HG03575 (cell line): ENCODE measurements around the gene ABHD1.
"Not testable (repeated sequence)": the region's sequence is repeated elsewhere in the genome, so short reads cannot be mapped to it uniquely, and the experiment has no call there.

Experiments used
- ATAC-seq: cut with Tn5 transposase; IDR thresholded peaks from one replicate; pipeline ENCODE4 v1.9.1; 2021; ENCODE audit not compliant: unreplicated experiment, insufficient number of reproducible peaks, low FRiP score; ENCODE audit errors: extremely low read depth

The ABHD1 gene

DNA sequence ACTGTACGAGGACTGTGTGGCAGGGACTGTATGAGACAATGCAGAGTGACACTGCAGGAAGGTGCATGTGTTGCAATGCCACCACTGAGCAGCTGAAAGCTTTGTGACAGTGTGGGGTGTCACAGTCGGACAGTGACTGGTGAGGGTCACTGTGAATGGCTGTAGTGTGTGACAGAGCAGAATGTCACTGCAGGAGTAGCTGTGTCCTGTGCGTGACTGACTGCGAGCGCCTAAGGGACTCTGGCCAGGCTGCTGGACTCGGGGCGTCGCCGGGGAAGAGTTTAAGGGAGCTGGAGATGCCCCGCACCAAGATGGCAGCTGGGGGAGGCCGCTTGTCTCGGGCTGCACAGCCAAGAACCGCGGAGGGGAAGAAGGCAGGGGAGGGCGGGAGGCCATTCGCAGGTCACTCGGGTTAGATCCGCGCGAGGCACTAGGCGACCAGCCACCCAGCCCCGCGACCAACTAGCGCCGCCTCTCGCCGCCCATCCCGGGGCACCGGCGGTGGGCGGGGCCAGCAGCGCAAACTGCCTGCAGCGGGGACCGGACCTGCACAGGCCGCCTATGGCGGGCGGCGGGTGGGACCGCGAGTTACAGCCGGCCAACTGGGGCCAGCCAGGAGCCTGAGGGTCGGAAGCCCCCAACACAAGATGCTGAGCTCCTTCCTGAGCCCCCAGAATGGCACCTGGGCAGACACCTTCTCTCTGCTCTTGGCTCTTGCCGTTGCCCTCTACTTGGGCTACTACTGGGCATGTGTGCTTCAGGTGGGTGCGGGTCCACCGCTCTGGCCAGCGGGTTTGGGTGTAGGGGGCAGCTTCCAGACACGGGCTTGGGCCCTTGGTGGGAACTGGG is at the start of gene ABHD1:
Gene ABHD1, plus strand, starts transcription at position 514 of the 849 bp plus-strand sequence. Its CDS starts 134 bp downstream, at position 648.
- ATAC-seq = no peak

DNA sequence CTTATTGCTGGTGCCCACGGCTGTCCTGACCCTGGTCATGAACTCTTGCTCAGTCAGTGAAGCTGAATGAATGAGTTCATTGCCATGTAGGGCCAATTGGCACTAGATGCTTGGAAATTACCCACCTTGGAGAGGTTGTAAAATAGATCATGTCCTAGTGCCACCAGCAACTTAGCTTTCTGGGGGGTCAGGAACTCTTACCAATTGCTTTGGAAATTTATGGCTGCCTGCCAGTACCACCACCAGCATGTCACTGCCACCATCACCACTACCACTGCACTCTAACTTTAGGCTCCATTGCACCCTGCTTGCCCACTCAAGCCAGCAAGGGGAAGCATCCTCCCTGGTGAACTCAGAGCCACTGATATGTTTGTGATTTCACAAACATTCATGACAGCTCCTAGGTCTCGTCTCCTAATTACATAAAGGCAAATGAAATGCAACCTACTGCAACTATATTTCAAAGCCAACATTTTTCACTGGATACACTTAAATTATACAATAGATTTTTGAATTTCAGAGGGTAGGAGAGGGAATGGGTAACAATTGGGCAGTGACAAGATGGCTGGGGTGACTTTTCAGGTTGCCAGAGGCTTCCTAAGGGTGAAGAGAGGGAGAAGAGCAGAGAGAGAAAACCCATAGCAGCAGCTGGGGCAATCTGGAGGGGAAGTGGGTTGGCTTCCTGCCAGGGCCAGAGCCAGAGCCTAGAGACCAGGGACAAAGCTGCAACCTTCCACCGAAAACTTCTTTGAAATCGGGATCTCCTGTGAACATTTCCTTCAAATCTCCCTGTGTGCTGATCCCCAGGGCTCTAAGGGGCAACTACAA is 48.7 kb upstream of the ABHD1 start:
- ATAC-seq = no peak

DNA sequence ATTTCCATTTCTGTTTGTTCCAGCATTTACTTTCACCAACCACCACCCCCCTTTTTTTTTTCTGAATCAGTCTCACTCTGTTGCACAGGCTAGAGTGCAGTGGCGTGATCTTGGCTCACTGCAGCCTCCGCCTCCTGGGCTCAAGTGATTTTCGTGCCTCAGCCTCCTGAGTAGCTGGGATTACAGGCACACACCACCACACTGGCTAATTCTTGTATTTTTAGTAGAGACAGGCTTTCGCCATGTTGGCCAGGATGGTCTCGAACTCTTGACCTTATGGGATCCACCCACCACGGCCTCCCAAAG is 48.1 kb upstream of the ABHD1 start:
- ATAC-seq = not testable (repeated sequence)

DNA sequence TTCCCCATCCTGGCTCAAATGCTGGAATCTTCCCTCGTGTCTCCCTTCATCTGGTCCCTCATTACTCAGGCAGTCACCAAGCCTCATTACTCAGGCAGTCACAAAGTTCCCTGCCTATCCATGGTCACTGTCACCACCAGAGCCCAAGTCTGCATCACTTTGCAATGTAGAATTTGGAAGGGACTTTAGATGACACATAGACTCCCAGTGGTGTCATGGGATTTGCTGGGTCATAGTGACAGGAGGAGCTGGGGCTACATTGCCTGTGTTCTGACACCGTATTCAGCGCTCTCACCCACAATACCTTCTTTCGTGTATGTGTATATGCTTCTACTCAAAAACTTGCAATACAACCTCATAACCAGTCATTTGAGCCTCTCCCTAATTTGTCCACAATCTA is 47.3 kb upstream of the ABHD1 start:
- ATAC-seq = no peak

DNA sequence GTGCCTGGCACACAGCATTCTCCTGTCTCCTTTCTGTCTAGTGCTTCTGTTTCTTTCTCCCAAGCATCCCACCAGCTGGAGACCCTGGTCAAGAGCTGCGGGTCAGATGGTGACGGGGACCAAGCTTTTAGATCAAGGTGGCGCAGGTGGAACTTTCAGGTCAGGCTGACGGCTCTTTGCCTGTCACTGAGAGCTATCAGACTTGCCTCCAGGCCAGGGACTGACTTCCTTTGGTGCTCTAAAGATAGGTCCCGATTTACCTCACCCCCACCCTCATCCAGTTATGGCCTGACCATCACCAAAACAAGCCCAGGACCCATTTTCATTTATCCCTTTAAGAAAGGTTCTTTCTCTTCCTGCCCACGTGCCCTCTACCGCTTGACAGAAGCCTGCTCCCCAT is 46.4 kb upstream of the ABHD1 start:
- ATAC-seq = no peak

DNA sequence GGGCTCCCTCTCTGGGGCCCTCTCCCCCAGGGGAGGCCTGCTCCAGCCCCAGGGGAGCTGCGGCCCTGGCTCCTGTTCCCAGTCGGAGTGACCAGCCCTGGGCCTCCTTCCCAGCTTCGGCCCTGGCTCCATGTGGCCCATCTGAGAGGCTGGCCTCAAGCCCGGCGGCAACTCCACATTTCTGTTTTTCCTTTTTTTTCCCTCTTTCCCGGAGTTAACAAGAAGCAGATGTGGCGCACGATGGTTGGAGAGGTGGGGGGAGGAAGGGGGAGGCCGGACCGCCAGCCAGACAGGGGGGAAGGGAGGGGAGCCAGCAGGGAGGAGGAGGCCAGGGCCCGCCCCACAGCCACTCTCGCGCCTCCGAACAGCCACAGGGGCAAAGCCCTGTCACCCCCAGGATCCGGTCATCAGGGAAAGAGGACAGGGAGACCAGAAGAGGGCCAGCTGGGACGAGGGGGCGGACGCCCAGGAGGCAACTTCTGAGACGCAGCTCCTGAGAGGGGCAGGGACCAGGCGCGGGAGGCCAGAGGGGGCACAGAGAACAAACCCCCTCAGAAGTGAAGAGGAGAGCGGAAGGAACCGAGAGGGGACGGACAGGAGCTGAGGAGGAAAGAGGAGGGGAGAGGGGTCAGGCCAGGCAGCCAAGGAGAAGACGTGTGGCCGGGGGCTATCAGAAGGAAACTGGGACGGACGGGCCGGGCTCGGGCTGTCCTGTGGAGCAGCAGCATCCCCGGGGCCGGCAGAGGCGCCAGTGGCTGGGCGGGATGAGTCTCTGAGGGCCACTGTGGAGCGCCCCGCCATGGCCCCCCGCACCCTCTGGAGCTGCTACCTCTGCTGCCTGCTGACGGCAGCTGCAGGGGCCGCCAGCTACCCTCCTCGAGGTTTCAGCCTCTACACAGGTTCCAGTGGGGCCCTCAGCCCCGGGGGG is 45.1 kb upstream of the ABHD1 start, which contains the start of gene EMILIN1:
Gene EMILIN1, plus strand, starts transcription at position 349 of the 928 bp plus-strand sequence. Its CDS starts 451 bp downstream, at position 800.
- no peak for ATAC-seq

DNA sequence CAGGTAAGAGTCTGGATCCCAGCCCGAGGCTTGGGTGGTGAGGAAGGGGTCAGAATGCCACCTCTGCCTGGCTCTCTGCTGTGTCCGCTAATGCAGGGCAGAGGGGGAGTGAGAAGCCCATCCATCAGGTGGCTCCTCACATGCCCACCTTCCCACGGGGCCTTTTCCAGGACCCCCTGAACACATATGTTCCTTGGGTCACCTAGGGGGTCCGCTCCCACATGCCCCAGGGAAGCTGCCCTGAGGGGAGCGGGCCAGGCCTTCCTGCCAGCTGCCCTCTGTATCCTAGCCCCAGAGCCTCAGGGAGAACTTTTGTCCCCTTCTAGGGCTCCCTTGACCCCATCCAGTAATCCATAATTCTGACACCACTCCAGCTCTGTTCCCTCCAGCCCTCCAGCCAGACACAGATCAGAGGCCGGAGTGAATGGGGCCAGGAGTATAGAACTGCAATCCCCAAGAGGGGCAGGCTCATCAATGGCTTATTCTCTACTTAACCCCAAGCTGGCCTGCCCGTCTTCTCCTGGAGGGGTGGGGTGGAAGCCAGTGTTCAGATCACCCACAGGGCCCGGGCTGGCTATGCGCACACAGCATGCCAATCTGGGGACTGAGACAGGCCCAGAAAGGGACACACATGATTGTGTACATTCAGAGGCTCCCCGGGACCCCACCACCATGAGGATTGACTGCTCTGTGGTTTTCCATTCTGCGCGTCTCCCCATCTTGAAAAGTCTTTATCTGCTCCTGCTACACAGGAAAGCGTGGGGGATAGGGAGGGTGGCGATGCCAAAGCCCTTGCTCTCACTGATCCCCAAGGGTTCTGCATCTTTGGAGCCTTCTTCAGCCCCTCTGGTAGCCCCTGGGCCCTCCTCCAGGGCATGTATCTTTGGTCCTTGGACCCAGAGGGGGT is 44.1 kb upstream of the ABHD1 start:
- no peak for ATAC-seq

DNA sequence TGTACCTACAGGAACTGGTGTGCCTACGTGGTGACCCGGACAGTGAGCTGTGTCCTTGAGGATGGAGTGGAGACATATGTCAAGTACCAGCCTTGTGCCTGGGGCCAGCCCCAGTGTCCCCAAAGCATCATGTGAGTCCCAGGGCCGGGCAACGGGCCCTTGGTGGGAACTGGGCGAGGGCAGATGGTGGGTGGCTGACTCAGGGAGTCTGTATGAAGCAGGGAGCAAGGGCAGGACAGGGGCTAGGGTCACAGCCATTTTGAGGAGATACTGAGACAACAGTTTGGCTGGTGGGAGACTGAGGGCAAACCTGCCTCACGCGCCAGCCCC is 43.5 kb upstream of the ABHD1 start:
- no peak for ATAC-seq

DNA sequence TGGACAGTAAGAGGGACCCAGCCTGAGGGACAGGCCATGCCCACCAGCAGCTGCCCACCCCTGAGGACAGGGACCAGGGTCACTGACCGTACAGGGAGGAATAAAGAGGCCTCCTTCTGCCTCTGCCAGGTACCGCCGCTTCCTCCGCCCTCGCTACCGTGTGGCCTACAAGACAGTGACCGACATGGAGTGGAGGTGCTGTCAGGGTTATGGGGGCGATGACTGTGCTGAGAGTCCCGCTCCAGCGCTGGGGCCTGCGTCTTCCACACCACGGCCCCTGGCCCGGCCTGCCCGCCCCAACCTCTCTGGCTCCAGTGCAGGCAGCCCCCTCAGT is 43.0 kb upstream of the ABHD1 start:
- no peak for ATAC-seq

DNA sequence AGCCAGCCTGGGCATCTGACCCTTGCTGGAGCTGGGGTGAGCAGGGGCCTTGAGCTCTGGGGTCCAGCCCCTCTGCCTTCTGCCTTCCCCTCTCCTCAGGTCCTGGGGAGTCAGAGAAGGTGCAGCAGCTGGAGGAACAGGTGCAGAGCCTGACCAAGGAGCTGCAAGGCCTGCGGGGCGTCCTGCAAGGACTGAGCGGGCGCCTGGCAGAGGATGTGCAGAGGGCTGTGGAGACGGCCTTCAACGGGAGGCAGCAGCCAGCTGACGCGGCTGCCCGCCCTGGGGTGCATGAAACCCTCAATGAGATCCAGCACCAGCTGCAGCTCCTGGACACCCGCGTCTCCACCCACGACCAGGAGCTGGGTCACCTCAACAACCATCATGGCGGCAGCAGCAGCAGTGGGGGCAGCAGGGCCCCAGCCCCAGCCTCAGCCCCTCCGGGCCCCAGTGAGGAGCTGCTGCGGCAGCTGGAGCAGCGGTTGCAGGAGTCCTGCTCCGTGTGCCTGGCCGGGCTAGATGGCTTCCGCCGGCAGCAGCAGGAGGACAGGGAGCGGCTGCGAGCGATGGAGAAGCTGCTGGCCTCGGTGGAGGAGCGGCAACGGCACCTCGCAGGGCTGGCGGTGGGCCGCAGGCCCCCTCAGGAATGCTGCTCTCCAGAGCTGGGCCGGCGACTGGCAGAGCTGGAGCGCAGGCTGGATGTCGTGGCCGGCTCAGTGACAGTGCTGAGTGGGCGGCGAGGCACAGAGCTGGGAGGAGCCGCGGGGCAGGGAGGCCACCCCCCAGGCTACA is 41.4 kb upstream of the ABHD1 start:
- no peak for ATAC-seq

DNA sequence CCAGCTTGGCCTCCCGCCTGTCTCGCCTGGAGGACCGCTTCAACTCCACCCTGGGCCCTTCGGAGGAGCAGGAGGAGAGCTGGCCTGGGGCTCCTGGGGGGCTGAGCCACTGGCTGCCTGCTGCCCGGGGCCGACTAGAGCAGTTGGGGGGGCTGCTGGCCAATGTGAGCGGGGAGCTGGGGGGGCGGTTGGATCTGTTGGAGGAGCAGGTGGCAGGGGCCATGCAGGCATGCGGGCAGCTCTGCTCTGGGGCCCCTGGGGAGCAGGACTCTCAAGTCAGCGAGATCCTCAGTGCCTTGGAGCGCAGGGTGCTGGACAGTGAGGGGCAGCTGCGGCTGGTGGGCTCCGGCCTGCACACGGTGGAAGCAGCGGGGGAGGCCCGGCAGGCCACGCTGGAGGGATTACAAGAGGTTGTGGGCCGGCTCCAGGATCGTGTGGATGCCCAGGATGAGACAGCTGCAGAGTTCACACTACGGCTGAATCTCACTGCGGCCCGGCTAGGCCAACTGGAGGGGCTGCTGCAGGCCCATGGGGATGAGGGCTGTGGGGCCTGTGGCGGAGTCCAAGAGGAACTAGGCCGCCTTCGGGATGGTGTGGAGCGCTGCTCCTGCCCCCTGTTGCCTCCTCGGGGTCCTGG is 40.7 kb upstream of the ABHD1 start:
- ATAC-seq = no peak

DNA sequence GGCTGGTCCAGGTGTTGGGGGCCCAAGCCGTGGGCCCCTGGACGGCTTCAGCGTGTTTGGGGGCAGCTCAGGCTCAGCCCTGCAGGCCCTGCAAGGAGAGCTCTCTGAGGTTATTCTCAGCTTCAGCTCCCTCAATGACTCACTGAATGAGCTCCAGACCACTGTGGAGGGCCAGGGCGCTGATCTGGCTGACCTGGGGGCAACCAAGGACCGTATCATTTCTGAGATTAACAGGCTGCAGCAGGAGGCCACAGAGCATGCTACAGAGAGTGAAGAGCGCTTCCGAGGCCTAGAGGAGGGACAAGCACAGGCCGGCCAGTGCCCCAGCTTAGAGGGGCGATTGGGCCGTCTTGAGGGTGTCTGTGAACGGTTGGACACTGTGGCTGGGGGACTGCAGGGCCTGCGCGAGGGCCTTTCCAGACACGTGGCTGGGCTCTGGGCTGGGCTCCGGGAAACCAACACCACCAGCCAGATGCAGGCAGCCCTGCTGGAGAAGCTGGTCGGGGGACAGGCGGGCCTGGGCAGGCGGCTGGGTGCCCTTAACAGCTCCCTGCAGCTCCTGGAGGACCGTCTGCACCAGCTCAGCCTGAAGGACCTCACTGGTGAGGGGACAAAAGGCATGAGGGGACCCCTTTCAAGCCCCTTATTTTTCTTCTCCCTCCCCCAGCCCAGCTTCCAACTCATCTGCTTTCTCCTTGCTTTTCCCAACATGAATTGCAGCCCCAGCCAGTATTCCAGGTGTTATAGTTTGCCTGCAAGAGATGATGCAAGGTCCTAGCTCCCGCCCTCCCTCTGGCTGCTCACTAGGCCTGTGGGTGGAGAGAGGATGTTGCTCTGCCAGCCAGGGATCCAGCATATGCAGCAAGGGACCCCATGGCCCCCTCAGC is 40.0 kb upstream of the ABHD1 start:
- ATAC-seq = no peak

DNA sequence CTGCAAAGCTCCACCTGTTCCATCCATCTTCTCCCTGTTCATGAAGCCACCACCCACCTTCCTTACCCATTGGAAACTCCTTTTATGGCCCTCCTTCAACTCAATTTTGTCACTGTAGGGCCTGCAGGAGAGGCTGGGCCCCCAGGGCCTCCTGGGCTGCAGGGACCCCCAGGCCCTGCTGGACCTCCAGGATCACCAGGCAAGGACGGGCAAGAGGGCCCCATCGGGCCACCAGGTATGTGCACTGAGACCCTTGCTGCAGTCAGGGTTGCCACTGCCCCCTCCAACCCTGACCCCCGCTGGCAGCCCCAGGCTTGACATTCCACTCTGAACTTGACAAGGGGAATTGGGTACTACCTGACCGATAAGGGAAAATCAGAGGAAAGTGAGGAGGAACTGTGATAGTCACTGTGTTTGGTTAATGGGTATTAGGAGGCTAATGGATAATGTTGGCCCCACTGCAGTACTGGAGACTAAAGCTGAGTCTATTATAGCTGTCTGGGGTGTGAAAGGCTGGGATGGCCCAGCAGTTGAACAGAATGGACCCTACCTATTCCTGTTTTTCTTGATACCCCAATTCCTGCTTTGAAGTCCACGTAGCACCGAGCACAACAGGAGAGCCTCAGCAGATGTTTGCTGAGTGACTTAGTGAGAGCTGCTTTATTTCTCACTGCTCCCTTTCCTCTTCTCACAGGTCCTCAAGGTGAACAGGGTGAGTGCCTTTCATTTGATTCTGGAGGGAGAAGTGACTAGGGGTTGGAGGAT is 39.1 kb upstream of the ABHD1 start:
- no peak for ATAC-seq

DNA sequence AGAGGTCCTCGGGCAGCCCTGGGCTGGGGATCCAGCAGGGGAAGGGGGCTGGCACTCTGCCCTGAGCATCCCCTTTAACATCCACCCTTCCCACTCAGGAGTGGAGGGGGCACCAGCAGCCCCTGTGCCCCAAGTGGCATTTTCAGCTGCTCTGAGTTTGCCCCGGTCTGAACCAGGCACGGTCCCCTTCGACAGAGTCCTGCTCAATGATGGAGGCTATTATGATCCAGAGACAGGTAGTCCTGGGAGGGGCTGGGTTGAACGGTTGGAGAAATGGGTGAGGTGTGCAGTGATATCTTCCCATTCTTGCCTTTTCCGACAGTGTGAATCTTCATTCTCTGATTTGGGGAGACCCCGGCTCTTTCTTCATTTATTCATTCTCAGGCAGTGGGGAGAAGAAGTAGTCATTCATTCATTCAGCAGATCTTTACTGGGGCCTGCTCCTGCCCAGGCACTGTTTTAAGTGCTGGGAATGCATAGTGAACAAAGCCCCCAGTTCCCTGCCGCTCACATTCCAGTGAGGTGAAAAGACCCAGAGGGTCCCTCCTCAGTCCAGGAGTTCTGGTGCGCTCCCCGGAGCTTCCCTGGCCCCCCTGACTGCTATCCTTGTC is 38.4 kb upstream of the ABHD1 start:
- ATAC-seq = no peak

DNA sequence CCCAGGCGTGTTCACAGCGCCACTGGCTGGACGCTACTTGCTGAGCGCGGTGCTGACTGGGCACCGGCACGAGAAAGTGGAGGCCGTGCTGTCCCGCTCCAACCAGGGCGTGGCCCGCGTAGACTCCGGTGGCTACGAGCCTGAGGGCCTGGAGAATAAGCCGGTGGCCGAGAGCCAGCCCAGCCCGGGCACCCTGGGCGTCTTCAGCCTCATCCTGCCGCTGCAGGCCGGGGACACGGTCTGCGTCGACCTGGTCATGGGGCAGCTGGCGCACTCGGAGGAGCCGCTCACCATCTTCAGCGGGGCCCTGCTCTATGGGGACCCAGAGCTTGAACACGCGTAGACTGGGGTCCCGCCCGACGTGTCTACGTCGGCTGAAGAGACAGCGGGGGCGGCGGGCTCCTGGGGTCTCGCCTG is 37.9 kb upstream of the ABHD1 start:
- no peak for ATAC-seq
